PC-3 (cell line): ENCODE results near the gene SERBP1.

Experiments used
- CTCF ChIP-seq: fragments of 300-600 bp; sonication (generic); conservative IDR thresholded peaks from 2 replicates; pipeline ENCODE4 v1.5.1; 2017; ENCODE audit warnings: antibody characterized with exemption, low read depth, mild to moderate bottlenecking, low read length
- EZH2phosphoT487 ChIP-seq: fragments of 300-600 bp; sonication (generic); IDR thresholded peaks from 2 replicates; pipeline ENCODE4 v1.6.1; 2018; ENCODE audit warnings: mild to moderate bottlenecking, antibody characterized with exemption, low read length, borderline replicate concordance

GRCh38 chr1:67368046-67368514 is 62.1 kb downstream of the SERBP1 start:
- TF ChIP-seq CTCF (no peak), EZH2phosphoT487 (no peak)
